Keratinocyte (primary cell): ENCODE results near the gene SPTBN2. TPM values are rescaled to one million over a fixed set of nuclear protein-coding genes. Genes with fewer than 3 reads are reported as not detected.

Experiments used
- DNase-seq: peaks from one replicate; pipeline ENCODE4 v3.0.0-alpha.2; 2011; ENCODE audit warnings: low read depth, missing footprints, low spot score
- FAIRE-seq: peaks from 2 replicates; lab custom pipeline; 2011; peaks lifted over from hg19 to GRCh38; lab: Jason Lieb, UNC
- H2AFZ ChIP-seq: 2 replicates; pipeline ENCODE4 v1.6.0; 2012; ENCODE audit warnings: low read length, control low read depth, inconsistent platforms; ENCODE audit not compliant: control insufficient read depth
- H3K27ac ChIP-seq: 2 replicates; pipeline ENCODE4 v1.5.1; 2011; ENCODE audit warnings: low read length; ENCODE audit not compliant: control insufficient read depth, insufficient read depth
- H3K27me3 ChIP-seq: 3 replicates; pipeline ENCODE4 v1.6.0; 2011; ENCODE audit warnings: low read length; ENCODE audit not compliant: control insufficient read depth, insufficient read depth; ENCODE audit errors: extremely low read depth
- H3K36me3 ChIP-seq, 2 experiments: 2 replicates in 1 of 2; 3 replicates in 1 of 2; pipeline ENCODE4 v1.5.1; 2011; ENCODE audit warnings: low read length in 2 of 2, mild to moderate bottlenecking in 1 of 2; ENCODE audit not compliant: control insufficient read depth in 2 of 2, insufficient read depth in 2 of 2; ENCODE audit errors: extremely low read depth in 1 of 2
- H3K4me1 ChIP-seq: 3 replicates; pipeline ENCODE4 v1.5.1; 2011; ENCODE audit warnings: low read length; ENCODE audit not compliant: control insufficient read depth, insufficient read depth; ENCODE audit errors: extremely low read depth
- H3K4me2 ChIP-seq: 3 replicates; pipeline ENCODE4 v1.6.0; 2011; ENCODE audit warnings: low read depth, low read length; ENCODE audit not compliant: control insufficient read depth, insufficient read depth; ENCODE audit errors: extremely low read depth
- H3K4me3 ChIP-seq, 3 experiments: fragments of 200-600 bp in 1 of 3; sonication (generic) in 1 of 3; 2 replicates in 2 of 3; 3 replicates in 1 of 3; pipeline ENCODE4 v1.5.1; 2011 to 2016; ENCODE audit warnings: low read length in 3 of 3, mild to moderate bottlenecking in 3 of 3, control low read depth in 2 of 3, inconsistent platforms in 1 of 3, low read depth in 1 of 3, mixed read lengths in 1 of 3, mixed run types in 1 of 3, moderate library complexity in 1 of 3; ENCODE audit not compliant: control insufficient read depth in 2 of 3, insufficient read depth in 2 of 3; ENCODE audit errors: extremely low read depth in 1 of 3
- H3K79me2 ChIP-seq: 2 replicates; pipeline ENCODE4 v1.6.0; 2012; ENCODE audit warnings: low read length; ENCODE audit not compliant: control insufficient read depth, insufficient read depth
- H3K9ac ChIP-seq: 3 replicates; pipeline ENCODE4 v1.6.0; 2011; ENCODE audit warnings: low read length; ENCODE audit not compliant: control insufficient read depth, insufficient read depth; ENCODE audit errors: extremely low read depth
- H3K9me1 ChIP-seq: 3 replicates; pipeline ENCODE4 v1.6.0; 2011; ENCODE audit warnings: low read length; ENCODE audit not compliant: control insufficient read depth, insufficient read depth; ENCODE audit errors: extremely low read depth
- H3K9me3 ChIP-seq: 2 replicates; pipeline ENCODE4 v1.5.1; 2012; ENCODE audit warnings: low read depth, low read length; ENCODE audit not compliant: control insufficient read depth
- H4K20me1 ChIP-seq: 3 replicates; pipeline ENCODE4 v1.6.0; 2011; ENCODE audit warnings: low read length; ENCODE audit not compliant: control insufficient read depth, insufficient read depth; ENCODE audit errors: extremely low read depth
- CTCF ChIP-seq, 3 experiments: IDR thresholded peaks in 1 of 3; conservative IDR thresholded peaks in 1 of 3; optimal IDR thresholded peaks in 1 of 3; 2 replicates in 2 of 3; 3 replicates in 1 of 3; pipeline versions ENCODE3 to v1.5.1; 2011; ENCODE audit warnings: low read length in 3 of 3, mild to moderate bottlenecking in 3 of 3, moderate library complexity in 2 of 3, control low read depth in 1 of 3, inconsistent platforms in 1 of 3; ENCODE audit not compliant: insufficient read depth in 2 of 3; ENCODE audit errors: extremely low read depth in 1 of 3
- EZH2 ChIP-seq: IDR thresholded peaks from one replicate; pipeline ENCODE4 v1.6.1; 2012; ENCODE audit warnings: inconsistent platforms, mild to moderate bottlenecking, low read length, moderate library complexity
- dilution Hi-C: fragments of 300-500 bp; cut with MboI; formaldehyde crosslinking; loops from one replicate; pipeline ENCODE4 v1.7.0; 2020; ENCODE audit warnings: low sequenced_read_pairs; ENCODE audit not compliant: extremely low pct_ligation_motif_present
- polyA plus RNA-seq, 5 experiments: library from polyadenylated mRNA; depleted of rRNA in 3 of 5; stranded (reverse) in 3 of 5; stranded (forward) in 1 of 5; unstranded in 1 of 5; fragments of >200 nt; gene quantifications; 1 replicate in 1 of 5; 2 replicates in 3 of 5; 3 replicates in 1 of 5; pipeline versions ENCODE4 v1.2.1 to v1.2.3, GENCODE V29; 2011 to 2012; ENCODE audit warnings: missing spikeins in 2 of 5, low read depth in 1 of 5, low replicate concordance in 1 of 5

Gene SPTBN2
- polyA plus RNA-seq, 1 donor (not counting 4 experiments of a cell fraction or from before 2014, with no cell fraction given): 7.8 TPM

- H3K27ac ChIP-seq: peak overlapping the region; percentile 10
- peaks cover 37% of the 10 kb centered on the region for H3K4me1 ChIP-seq
- no peak for TF ChIP-seq EZH2
- H3K4me3 ChIP-seq: no peak overlapping the region
- H3K27me3 ChIP-seq: no peaks in the 10 kb centered on the region
- DNase-seq: no peak
- H3K36me3 ChIP-seq: peaks cover 3 to 4% of the 10 kb centered on the region in 2 experiments
- no peaks in the 10 kb centered on the region for H3K9me3 ChIP-seq
- no peak overlapping the region for H3K9ac ChIP-seq
- no peak overlapping the region for H2AFZ ChIP-seq
- peaks cover 3% of the 10 kb centered on the region for H3K9me1 ChIP-seq
- dilution Hi-C loops: no loop called here
- no peaks in the 10 kb centered on the region for H4K20me1 ChIP-seq
- H3K4me2 ChIP-seq: peak overlapping the region; percentile 35
- H3K79me2 ChIP-seq: no peaks in the 10 kb centered on the region
- FAIRE-seq: peak; percentile 74
These were observed 8.7 kb downstream of the SPTBN2 start for GRCh38 chr11:66720223-66720898.

GRCh38 chr11:66719111-66719872 lies 9.7 kb downstream of the SPTBN2 start:
- dilution Hi-C loops: no loop called here
- no peak overlapping the region for H3K27ac ChIP-seq
- no peak for DNase-seq
- H3K36me3 ChIP-seq: peaks cover 6 to 10% of the 10 kb centered on the region in 2 experiments
- no peak overlapping the region for H2AFZ ChIP-seq
- H3K4me1 ChIP-seq: peaks cover 37% of the 10 kb centered on the region
- peak; percentile 55 for FAIRE-seq
- H3K9me3 ChIP-seq: no peaks in the 10 kb centered on the region
- no peaks in the 10 kb centered on the region for H3K79me2 ChIP-seq
- H3K4me3 ChIP-seq: no peak overlapping the region
- H3K27me3 ChIP-seq: no peaks in the 10 kb centered on the region
- no peak overlapping the region for H3K9ac ChIP-seq
- H3K4me2 ChIP-seq: peak overlapping the region; percentile 74
- H3K9me1 ChIP-seq: peaks cover 3% of the 10 kb centered on the region
- TF ChIP-seq CTCF (optimal IDR thresholded peaks at IDR 0.05 in 1 of 3, IDR thresholded peaks at IDR 0.05 in 1 of 3, conservative IDR thresholded peaks at IDR 0.05 in 1 of 3; ENCODE audit: extremely low read depth in 1 of 3, insufficient read depth in 2 of 3, low read length in 3 of 3) (no peak), EZH2 (no peak)
- no peaks in the 10 kb centered on the region for H4K20me1 ChIP-seq
